Mesenchymal stem cell (in vitro differentiated cells and primary cell): ENCODE measurements around the gene IFNL2.
A peak's percentile ranks its signal among the peaks of the same experiment; 100 is the strongest.

Source experiments
- DNase-seq: peaks from one replicate; pipeline ENCODE4 v3.0.0-alpha.2; 2013
- H2AFZ ChIP-seq: one replicate; pipeline ENCODE4 v1.6.1; 2013; ENCODE audit warnings: low read depth, mild to moderate bottlenecking, control low read depth, inconsistent platforms, low read length, moderate library complexity
- H2AK5ac ChIP-seq: 2 replicates; pipeline ENCODE4 v1.6.1; 2013; ENCODE audit warnings: low read length, moderate library complexity, mild to moderate bottlenecking, inconsistent platforms; ENCODE audit not compliant: severe bottlenecking
- H2BK120ac ChIP-seq: one replicate; pipeline ENCODE4 v1.6.1; 2013; ENCODE audit warnings: low read depth, mild to moderate bottlenecking, inconsistent platforms, low read length, moderate library complexity
- H2BK12ac ChIP-seq, 2 experiments: one replicate each; pipeline ENCODE4 v1.6.1; 2013; ENCODE audit warnings: inconsistent platforms in 2 of 2, low read length in 2 of 2, mild to moderate bottlenecking in 2 of 2, moderate library complexity in 2 of 2, control low read depth in 1 of 2
- H2BK15ac ChIP-seq: one replicate; pipeline ENCODE4 v1.6.1; 2013; ENCODE audit warnings: mild to moderate bottlenecking, low read depth, inconsistent platforms; ENCODE audit not compliant: poor library complexity, severe bottlenecking
- H2BK5ac ChIP-seq: 2 replicates; pipeline ENCODE4 v1.6.1; 2013; ENCODE audit warnings: low read depth, mild to moderate bottlenecking, low read length, control low read depth, inconsistent platforms; ENCODE audit not compliant: poor library complexity, severe bottlenecking
- H3K14ac ChIP-seq, 2 experiments: one replicate each; pipeline ENCODE4 v1.6.1; 2013; ENCODE audit warnings: inconsistent platforms in 2 of 2, low read length in 2 of 2, control low read depth in 1 of 2, mild to moderate bottlenecking in 1 of 2, moderate library complexity in 1 of 2
- H3K18ac ChIP-seq, 2 experiments: one replicate each; pipeline ENCODE4 v1.6.1; 2013; ENCODE audit warnings: inconsistent platforms in 2 of 2, low read length in 2 of 2, control low read depth in 1 of 2, low read depth in 1 of 2, mild to moderate bottlenecking in 1 of 2
- H3K23ac ChIP-seq, 2 experiments: one replicate each; pipeline ENCODE4 v1.6.1; 2013; ENCODE audit warnings: inconsistent platforms in 2 of 2, low read length in 2 of 2, mild to moderate bottlenecking in 2 of 2, moderate library complexity in 2 of 2, control low read depth in 1 of 2
- H3K27ac ChIP-seq: 2 replicates; pipeline ENCODE4 v1.5.1; 2013; ENCODE audit warnings: mild to moderate bottlenecking, moderate library complexity, low read length, control low read depth, inconsistent platforms; ENCODE audit not compliant: poor library complexity, severe bottlenecking
- H3K27me3 ChIP-seq, 2 experiments: 2 replicates each; pipeline versions ENCODE4 v1.6.1 to v1.7.0; 2013; ENCODE audit warnings: low read length in 2 of 2, mild to moderate bottlenecking in 2 of 2, moderate library complexity in 2 of 2, control low read depth in 1 of 2, inconsistent platforms in 1 of 2; ENCODE audit not compliant: control insufficient read depth in 1 of 2, insufficient read depth in 1 of 2
- H3K36me3 ChIP-seq, 2 experiments: 2 replicates each; pipeline versions ENCODE4 v1.6.1 to v1.7.0; 2013; ENCODE audit warnings: low read length in 2 of 2, control low read depth in 1 of 2, inconsistent platforms in 1 of 2, low read depth in 1 of 2, mild to moderate bottlenecking in 1 of 2; ENCODE audit not compliant: insufficient read depth in 2 of 2, control insufficient read depth in 1 of 2
- H3K4ac ChIP-seq, 2 experiments: one replicate each; pipeline ENCODE4 v1.6.1; 2013; ENCODE audit warnings: inconsistent platforms in 2 of 2, low read length in 2 of 2, mild to moderate bottlenecking in 2 of 2, moderate library complexity in 2 of 2, control low read depth in 1 of 2, low read depth in 1 of 2
- H3K4me1 ChIP-seq: 2 replicates; pipeline ENCODE4 v1.6.1; 2013; ENCODE audit warnings: low read depth, low read length, control low read depth; ENCODE audit not compliant: control insufficient read depth, insufficient read depth
- H3K4me2 ChIP-seq: 2 replicates; pipeline ENCODE4 v1.6.1; 2013; ENCODE audit warnings: low read length, mild to moderate bottlenecking, inconsistent platforms; ENCODE audit not compliant: poor library complexity, severe bottlenecking
- H3K4me3 ChIP-seq, 2 experiments: 2 replicates each; pipeline versions ENCODE4 v1.5.1 to v1.7.0; 2013; ENCODE audit warnings: low read length in 2 of 2, mild to moderate bottlenecking in 2 of 2, control low read depth in 1 of 2, low read depth in 1 of 2; ENCODE audit not compliant: insufficient read depth in 1 of 2
- H3K79me1 ChIP-seq: replicated peaks from 2 replicates; pipeline ENCODE4 v1.6.1; 2013; ENCODE audit warnings: mild to moderate bottlenecking, control low read depth, low read length, inconsistent platforms; ENCODE audit not compliant: poor library complexity, severe bottlenecking
- H3K9ac ChIP-seq: 2 replicates; pipeline ENCODE4 v1.7.0; 2013; ENCODE audit warnings: mild to moderate bottlenecking, low read length, moderate library complexity
- H3K9me3 ChIP-seq: 2 replicates; pipeline ENCODE4 v1.7.0; 2013; ENCODE audit warnings: mild to moderate bottlenecking, low read length; ENCODE audit not compliant: control insufficient read depth
- H4K8ac ChIP-seq: one replicate; pipeline ENCODE4 v1.6.1; 2013; ENCODE audit warnings: inconsistent platforms, mild to moderate bottlenecking, low read length, moderate library complexity
- H4K91ac ChIP-seq: one replicate; pipeline ENCODE4 v1.6.1; 2013; ENCODE audit warnings: mild to moderate bottlenecking, low read length, inconsistent platforms
- WGBS: methylation state at CpG from one replicate; pipeline ENCODE4 v1.1.7; 2013; ENCODE audit warnings: mixed read lengths; 5-methylcytosine and 5-hydroxymethylcytosine counted together

The IFNL2 gene

DNA sequence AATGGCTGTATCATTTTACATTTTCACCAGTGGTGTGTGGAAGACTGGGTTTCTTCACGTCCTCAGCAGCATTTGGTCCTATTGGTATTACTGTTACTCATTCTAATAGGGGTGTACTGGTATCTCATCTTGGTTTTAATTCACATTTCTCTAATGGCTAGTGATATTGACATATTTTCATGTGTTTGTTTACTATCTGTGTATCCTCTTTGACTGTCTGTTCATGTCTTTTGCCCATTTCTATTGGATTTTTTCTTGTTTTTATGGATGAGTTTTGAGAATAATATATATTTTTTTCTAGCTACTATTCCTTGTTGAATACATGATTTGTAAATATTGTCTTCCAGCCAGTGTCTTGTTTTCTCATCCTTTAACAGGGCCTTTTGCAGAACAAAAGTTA is 13.8 kb downstream of the IFNL2 start:
- Histone ChIP-seq H2BK5ac (no peak overlapping the region), H2BK15ac (no peak overlapping the region), H2BK12ac (no peak overlapping the region), H3K4me2 (no peak overlapping the region), H3K79me1 (no peaks in the 10 kb centered on the region), H4K91ac (no peak overlapping the region), H3K14ac (no peak overlapping the region), H3K4me1 (no peaks in the 10 kb centered on the region), H3K23ac (no peak overlapping the region), H3K4ac (no peak overlapping the region), H3K9ac (no peak overlapping the region), H3K36me3 (no peaks in the 10 kb centered on the region), H3K18ac (no peak overlapping the region), H2AFZ (no peak overlapping the region), H3K27me3 (peaks cover 0 to 20% of the 10 kb centered on the region in 2 experiments), H3K9me3 (peaks cover 6% of the 10 kb centered on the region), H3K27ac (no peak overlapping the region), H4K8ac (no peak overlapping the region), H2BK120ac (no peak overlapping the region), H3K4me3 (no peak overlapping the region), H2AK5ac (no peak overlapping the region)
- no peak for DNase-seq
- WGBS = no CpG with 5 or more reads among the region's 1 CpG

DNA sequence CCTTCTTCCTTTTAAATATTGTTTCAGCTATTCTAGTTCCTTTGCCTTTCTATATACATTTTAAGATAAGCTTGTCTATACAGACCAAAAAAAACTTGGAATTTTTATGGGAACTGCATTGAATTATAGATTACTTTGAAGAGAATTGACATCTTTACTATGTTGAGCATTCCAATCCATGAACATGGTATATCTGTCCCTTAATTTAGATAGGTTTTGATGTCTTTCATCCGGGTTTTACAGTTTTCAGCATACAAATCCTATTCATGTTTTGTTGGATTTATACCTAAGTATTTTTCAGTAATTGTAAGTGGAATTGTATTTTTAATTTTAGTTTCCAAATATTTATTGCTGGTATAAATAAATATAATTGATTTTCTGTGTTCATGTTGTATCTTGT is 15.8 kb downstream of the IFNL2 start:
- H2AK5ac ChIP-seq = no peak overlapping the region
- H4K8ac ChIP-seq = no peak overlapping the region
- H3K4ac ChIP-seq = no peak overlapping the region
- H3K36me3 ChIP-seq = no peaks in the 10 kb centered on the region
- H3K14ac ChIP-seq = no peak overlapping the region
- no peaks in the 10 kb centered on the region for H3K79me1 ChIP-seq
- WGBS = no CpG with 5 or more reads among the region's 1 CpG
- H2BK120ac ChIP-seq = no peak overlapping the region
- no peak overlapping the region for H3K4me3 ChIP-seq
- H3K4me2 ChIP-seq = no peak overlapping the region
- H3K18ac ChIP-seq = no peak overlapping the region
- no peak overlapping the region for H2BK5ac ChIP-seq
- H3K27ac ChIP-seq = no peak overlapping the region
- H3K4me1 ChIP-seq = no peaks in the 10 kb centered on the region
- peaks cover 6% of the 10 kb centered on the region for H3K9me3 ChIP-seq
- peaks cover 0 to 22% of the 10 kb centered on the region in 2 experiments for H3K27me3 ChIP-seq
- H2AFZ ChIP-seq = no peak overlapping the region
- no peak overlapping the region for H4K91ac ChIP-seq
- no peak overlapping the region for H3K23ac ChIP-seq
- no peak for DNase-seq
- H3K9ac ChIP-seq = no peak overlapping the region
- no peak overlapping the region for H2BK12ac ChIP-seq
- H2BK15ac ChIP-seq = no peak overlapping the region

GRCh38 chr19:39293394-39293793 is 25.2 kb downstream of the IFNL2 start:
- Histone ChIP-seq H2BK5ac (no peak overlapping the region), H3K27ac (no peak overlapping the region), H3K23ac (no peak overlapping the region), H2AFZ (no peak overlapping the region), H3K36me3 (no peaks in the 10 kb centered on the region), H2BK120ac (no peak overlapping the region), H2BK15ac (no peak overlapping the region), H3K4me3 (no peak overlapping the region), H3K18ac (no peak overlapping the region), H3K4ac (no peak overlapping the region), H4K8ac (no peak overlapping the region), H2AK5ac (no peak overlapping the region), H3K79me1 (no peaks in the 10 kb centered on the region), H3K9ac (no peak overlapping the region), H3K27me3 (peaks cover 39 to 66% of the 10 kb centered on the region in 2 experiments), H3K14ac (no peak overlapping the region), H2BK12ac (no peak overlapping the region), H4K91ac (no peak overlapping the region), H3K9me3 (no peaks in the 10 kb centered on the region), H3K4me1 (peaks cover 1% of the 10 kb centered on the region), H3K4me2 (no peak overlapping the region)
- WGBS = 62% methylated on average over 4 of the region's 4 CpGs
- no peak for DNase-seq

GRCh38 chr19:39296055-39296645 is 28.0 kb downstream of the IFNL2 start, which contains the start of gene IFNL1:
IFNL1 (plus strand) TSS chr19:39296407; CDS start chr19:39296422, 15 bp downstream.
- Histone ChIP-seq H3K23ac (no peak within 1 kb of the TSS), H3K27me3 (peaks cover 35 to 54% of the 10 kb centered on the region in 2 experiments), H3K4me3 (no peak within 1 kb of the TSS), H2BK15ac (no peak within 1 kb of the TSS), H3K14ac (peak within 1 kb of the TSS in 1 of 2 experiments; percentile 27), H3K9me3 (no peaks in the 10 kb centered on the region), H3K27ac (no peak within 1 kb of the TSS), H2AFZ (no peak within 1 kb of the TSS), H4K8ac (no peak within 1 kb of the TSS), H3K36me3 (no peaks in the 10 kb centered on the region), H3K18ac (no peak within 1 kb of the TSS), H2BK5ac (no peak within 1 kb of the TSS), H2AK5ac (no peak within 1 kb of the TSS), H3K4ac (no peak within 1 kb of the TSS), H3K4me1 (peaks cover 1% of the 10 kb centered on the region), H2BK12ac (no peak within 1 kb of the TSS), H4K91ac (no peak within 1 kb of the TSS), H3K79me1 (no peaks in the 10 kb centered on the region), H3K9ac (no peak within 1 kb of the TSS), H3K4me2 (no peak within 1 kb of the TSS), H2BK120ac (no peak within 1 kb of the TSS)
- 81% methylated on average over 11 of the region's 11 CpGs for WGBS
- DNase-seq = no peak
